ENCODE results near the gene FRMPD2.

Gene FRMPD2

GRCh38 chr10:48299692-48300091, 25.2 kb upstream of the FRMPD2 start:
- CTCF ChIA-PET: no interaction called here
- no peak overlapping the region for H3K4me3 Mint-ChIP-seq
- no peaks in the 10 kb centered on the region for H3K9me3 Mint-ChIP-seq
- peaks cover 2% of the 10 kb centered on the region for H3K4me1 Mint-ChIP-seq
- DNase-seq: no peak
- no peak overlapping the region for H3K27ac Mint-ChIP-seq
- H3K27me3 Mint-ChIP-seq: peaks cover 30% of the 10 kb centered on the region
- no peaks in the 10 kb centered on the region for H3K36me3 Mint-ChIP-seq

GRCh38 chr10:48299066-48299465, 24.6 kb upstream of the FRMPD2 start:
- CTCF ChIA-PET: no interaction called here
- peaks cover 30% of the 10 kb centered on the region for H3K27me3 Mint-ChIP-seq
- no peak for DNase-seq
- no peaks in the 10 kb centered on the region for H3K9me3 Mint-ChIP-seq
- H3K4me1 Mint-ChIP-seq: peaks cover 2% of the 10 kb centered on the region
- H3K36me3 Mint-ChIP-seq: no peaks in the 10 kb centered on the region
- H3K27ac Mint-ChIP-seq: no peak overlapping the region
- H3K4me3 Mint-ChIP-seq: no peak overlapping the region

GRCh38 chr10:48296576-48297098, 22.1 kb upstream of the FRMPD2 start:
- Mint-ChIP-seq H3K4me1 (peaks cover 1% of the 10 kb centered on the region), H3K4me3 (no peak overlapping the region), H3K36me3 (no peaks in the 10 kb centered on the region), H3K27me3 (peaks cover 25% of the 10 kb centered on the region), H3K27ac (no peak overlapping the region), H3K9me3 (no peaks in the 10 kb centered on the region)
- CTCF ChIA-PET: no interaction called here
- DNase-seq: no peak

- Mint-ChIP-seq H3K27ac (no peak overlapping the region), H3K36me3 (no peaks in the 10 kb centered on the region), H3K4me3 (no peak overlapping the region), H3K9me3 (no peaks in the 10 kb centered on the region), H3K4me1 (peaks cover 2% of the 10 kb centered on the region), H3K27me3 (peaks cover 23% of the 10 kb centered on the region)
- no peak for DNase-seq
- CTCF ChIA-PET: no interaction called here
Measured at GRCh38 chr10:48294431-48294830, 19.9 kb upstream of the FRMPD2 start.

- CTCF ChIA-PET: no interaction called here
- H3K4me1 Mint-ChIP-seq: peaks cover 8% of the 10 kb centered on the region
- no peak overlapping the region for H3K4me3 Mint-ChIP-seq
- no peak overlapping the region for H3K27ac Mint-ChIP-seq
- H3K27me3 Mint-ChIP-seq: peaks cover 19% of the 10 kb centered on the region
- DNase-seq: no peak
- H3K9me3 Mint-ChIP-seq: no peaks in the 10 kb centered on the region
- no peaks in the 10 kb centered on the region for H3K36me3 Mint-ChIP-seq
Measured at GRCh38 chr10:48292616-48293015, 18.1 kb upstream of the FRMPD2 start.

GRCh38 chr10:48291190-48291589, 16.7 kb upstream of the FRMPD2 start:
- Mint-ChIP-seq H3K4me3 (no peak overlapping the region), H3K36me3 (no peaks in the 10 kb centered on the region), H3K27me3 (peaks cover 19% of the 10 kb centered on the region), H3K27ac (no peak overlapping the region), H3K9me3 (no peaks in the 10 kb centered on the region), H3K4me1 (peaks cover 8% of the 10 kb centered on the region)
- CTCF ChIA-PET: interaction anchor here (0.6 to 1.5 kb wide), 4 partner anchors 13 to 365 kb away, joined by 3 to 5 read pairs (median 5); no protein-coding TSS in a partner anchor
- DNase-seq: no peak

- Mint-ChIP-seq H3K27ac (no peak overlapping the region), H3K4me1 (peaks cover 8% of the 10 kb centered on the region)
Measured at GRCh38 chr10:48290286-48290685, 15.8 kb upstream of the FRMPD2 start.

GRCh38 chr10:48289501-48290238, 15.2 kb upstream of the FRMPD2 start:
- H3K4me3 Mint-ChIP-seq: no peak overlapping the region
- H3K27me3 Mint-ChIP-seq: peaks cover 22% of the 10 kb centered on the region
- H3K9me3 Mint-ChIP-seq: no peaks in the 10 kb centered on the region
- H3K4me1 Mint-ChIP-seq: peaks cover 8% of the 10 kb centered on the region
- no peak overlapping the region for H3K27ac Mint-ChIP-seq
- CTCF ChIA-PET: interaction anchor here (1.2 to 1.5 kb wide), 3 partner anchors 11 to 93 kb away, joined by 3 to 6 read pairs (median 5); no protein-coding TSS in a partner anchor
- DNase-seq: peak; percentile 49
- no peaks in the 10 kb centered on the region for H3K36me3 Mint-ChIP-seq

More at GRCh38 chr10:48290286-48290685, 15.8 kb upstream of the FRMPD2 start:
- Mint-ChIP-seq H3K27me3 (peaks cover 20% of the 10 kb centered on the region), H3K36me3 (no peaks in the 10 kb centered on the region), H3K4me3 (no peak overlapping the region), H3K9me3 (no peaks in the 10 kb centered on the region)
- DNase-seq: no peak
- CTCF ChIA-PET: interaction anchor here (0.6 to 1.5 kb wide), 5 partner anchors 11 to 365 kb away, joined by 3 to 6 read pairs (median 5); no protein-coding TSS in a partner anchor

- DNase-seq: no peak
- no peak overlapping the region for H3K4me3 Mint-ChIP-seq
- peaks cover 8% of the 10 kb centered on the region for H3K4me1 Mint-ChIP-seq
- H3K9me3 Mint-ChIP-seq: peaks cover 4% of the 10 kb centered on the region
- H3K36me3 Mint-ChIP-seq: no peaks in the 10 kb centered on the region
- no peak overlapping the region for H3K27ac Mint-ChIP-seq
- CTCF ChIA-PET: no interaction called here
- H3K27me3 Mint-ChIP-seq: peaks cover 26% of the 10 kb centered on the region
Measured at GRCh38 chr10:48288661-48289060, 14.2 kb upstream of the FRMPD2 start.

- H3K4me3 Mint-ChIP-seq: no peak overlapping the region
- peaks cover 26% of the 10 kb centered on the region for H3K27me3 Mint-ChIP-seq
- peaks cover 8% of the 10 kb centered on the region for H3K4me1 Mint-ChIP-seq
- no peak for DNase-seq
- CTCF ChIA-PET: no interaction called here
- H3K9me3 Mint-ChIP-seq: peaks cover 5% of the 10 kb centered on the region
- no peak overlapping the region for H3K27ac Mint-ChIP-seq
- no peaks in the 10 kb centered on the region for H3K36me3 Mint-ChIP-seq
Measured at GRCh38 chr10:48287417-48288391, 13.2 kb upstream of the FRMPD2 start.

GRCh38 chr10:48286356-48286755, 11.9 kb upstream of the FRMPD2 start:
- Mint-ChIP-seq H3K36me3 (no peaks in the 10 kb centered on the region), H3K4me1 (peaks cover 8% of the 10 kb centered on the region), H3K27me3 (peaks cover 23% of the 10 kb centered on the region), H3K9me3 (peaks cover 5% of the 10 kb centered on the region), H3K27ac (no peak overlapping the region), H3K4me3 (no peak overlapping the region)
- CTCF ChIA-PET: no interaction called here
- no peak for DNase-seq

- Mint-ChIP-seq H3K4me1 (peaks cover 8% of the 10 kb centered on the region), H3K4me3 (no peak overlapping the region), H3K36me3 (no peaks in the 10 kb centered on the region), H3K27me3 (peaks cover 23% of the 10 kb centered on the region), H3K27ac (no peak overlapping the region), H3K9me3 (peaks cover 5% of the 10 kb centered on the region)
- no peak for DNase-seq
- CTCF ChIA-PET: no interaction called here
Measured at GRCh38 chr10:48285710-48286109, 11.2 kb upstream of the FRMPD2 start.

GRCh38 chr10:48284811-48285210, 10.3 kb upstream of the FRMPD2 start:
- H3K4me1 Mint-ChIP-seq: peaks cover 8% of the 10 kb centered on the region
- no peaks in the 10 kb centered on the region for H3K36me3 Mint-ChIP-seq
- H3K27me3 Mint-ChIP-seq: peaks cover 23% of the 10 kb centered on the region
- CTCF ChIA-PET: no interaction called here
- peaks cover 5% of the 10 kb centered on the region for H3K9me3 Mint-ChIP-seq
- H3K27ac Mint-ChIP-seq: no peak overlapping the region
- no peak for DNase-seq
- no peak overlapping the region for H3K4me3 Mint-ChIP-seq

- Mint-ChIP-seq H3K9me3 (peaks cover 5% of the 10 kb centered on the region), H3K36me3 (no peaks in the 10 kb centered on the region), H3K27ac (no peak overlapping the region), H3K4me3 (no peak overlapping the region), H3K4me1 (peaks cover 6% of the 10 kb centered on the region), H3K27me3 (peaks cover 23% of the 10 kb centered on the region)
- DNase-seq: no peak
- CTCF ChIA-PET: no interaction called here
Measured at GRCh38 chr10:48284002-48284546, 9.6 kb upstream of the FRMPD2 start.

All from activated naive CD4-positive, alpha-beta T cell treated with anti-CD3 and anti-CD28 coated beads, Interleukin-2, amount 10 ng/mL, durations not matched to agents 7 days and 5 days (primary cell).